Neuronal stem cell (in vitro differentiated cells): ENCODE data around the gene RAF1.

ENCODE experiments used
- DNase-seq: peaks from one replicate; pipeline ENCODE4 v3.0.0-alpha.2; 2013; ENCODE audit warnings: low spot score
- H2AFZ ChIP-seq: one replicate; pipeline ENCODE4 v1.6.1; 2013; ENCODE audit warnings: mild to moderate bottlenecking, low read length, inconsistent platforms
- H2AK5ac ChIP-seq: 2 replicates; pipeline ENCODE4 v1.6.1; 2013; ENCODE audit warnings: low read depth, mild to moderate bottlenecking, inconsistent platforms, low read length, moderate library complexity, mixed read lengths
- H2BK120ac ChIP-seq: 2 replicates; pipeline ENCODE4 v1.6.1; 2013; ENCODE audit warnings: low read depth, mild to moderate bottlenecking, inconsistent platforms, low read length, moderate library complexity, mixed read lengths
- H2BK12ac ChIP-seq: one replicate; pipeline ENCODE4 v1.6.1; 2013; ENCODE audit warnings: low read length, inconsistent platforms
- H2BK15ac ChIP-seq: 2 replicates; pipeline ENCODE4 v1.6.1; 2013; ENCODE audit warnings: mild to moderate bottlenecking, low read length, inconsistent platforms, mixed read lengths
- H2BK5ac ChIP-seq: one replicate; pipeline ENCODE4 v1.6.1; 2013; ENCODE audit warnings: inconsistent platforms, mild to moderate bottlenecking, low read length, moderate library complexity
- H3K14ac ChIP-seq: one replicate; pipeline ENCODE4 v1.6.1; 2013; ENCODE audit warnings: low read length, inconsistent platforms
- H3K18ac ChIP-seq: 2 replicates; pipeline ENCODE4 v1.6.1; 2013; ENCODE audit warnings: low read length, inconsistent platforms
- H3K23ac ChIP-seq: 2 replicates; pipeline ENCODE4 v1.6.1; 2013; ENCODE audit warnings: low read depth, mild to moderate bottlenecking, mixed read lengths, low read length, inconsistent platforms; ENCODE audit not compliant: poor library complexity
- H3K27ac ChIP-seq: replicated peaks from 3 replicates; pipeline ENCODE4 v1.5.1; 2013; ENCODE audit warnings: low read length, inconsistent platforms
- H3K27me3 ChIP-seq, 3 experiments: 2 replicates each; pipeline ENCODE4 v1.6.1; 2013; ENCODE audit warnings: low read length in 3 of 3, mild to moderate bottlenecking in 2 of 3, inconsistent platforms in 1 of 3, low read depth in 1 of 3, mixed read lengths in 1 of 3, moderate library complexity in 1 of 3; ENCODE audit not compliant: control insufficient read depth in 3 of 3, insufficient read depth in 3 of 3
- H3K36me3 ChIP-seq, 2 donors: replicated peaks in 1 of 2; 2 replicates each; pipeline ENCODE4 v1.6.1; 2013; ENCODE audit warnings: low read length in 2 of 2; ENCODE audit not compliant: control insufficient read depth in 2 of 2, insufficient read depth in 2 of 2
- H3K4ac ChIP-seq: 2 replicates; pipeline ENCODE4 v1.6.1; 2013; ENCODE audit warnings: inconsistent platforms, mild to moderate bottlenecking, low read length, moderate library complexity
- H3K4me1 ChIP-seq, 2 donors: 1 replicate in 1 of 2; 2 replicates in 1 of 2; pipeline ENCODE4 v1.6.1; 2013; ENCODE audit warnings: low read length in 2 of 2, low read depth in 1 of 2; ENCODE audit not compliant: control insufficient read depth in 2 of 2, insufficient read depth in 1 of 2
- H3K4me2 ChIP-seq: one replicate; pipeline ENCODE4 v1.6.1; 2013; ENCODE audit warnings: mild to moderate bottlenecking, low read length, inconsistent platforms; ENCODE audit not compliant: insufficient read depth, poor library complexity, severe bottlenecking
- H3K4me3 ChIP-seq, 2 donors: 2 replicates each; pipeline ENCODE4 v1.5.1; 2013; ENCODE audit warnings: low read length in 2 of 2, mild to moderate bottlenecking in 2 of 2, inconsistent platforms in 1 of 2, moderate library complexity in 1 of 2
- H3K79me1 ChIP-seq: one replicate; pipeline ENCODE4 v1.6.1; 2013; ENCODE audit warnings: low read depth, mild to moderate bottlenecking, inconsistent platforms, low read length, moderate library complexity
- H3K9ac ChIP-seq: one replicate; pipeline ENCODE4 v1.6.1; 2013; ENCODE audit warnings: mild to moderate bottlenecking, low read depth, low read length, inconsistent platforms; ENCODE audit not compliant: poor library complexity
- H3K9me3 ChIP-seq, 2 donors: replicated peaks in 1 of 2; 2 replicates each; pipeline versions ENCODE3 to v1.6.1; 2013; ENCODE audit warnings: low read length in 2 of 2, mild to moderate bottlenecking in 2 of 2, inconsistent platforms in 1 of 2, low read depth in 1 of 2, mixed read lengths in 1 of 2, moderate library complexity in 1 of 2; ENCODE audit not compliant: control insufficient read depth in 2 of 2, insufficient read depth in 1 of 2
- H4K8ac ChIP-seq: one replicate; pipeline ENCODE4 v1.6.1; 2013; ENCODE audit warnings: low read depth, mild to moderate bottlenecking, inconsistent platforms, low read length, moderate library complexity
- H4K91ac ChIP-seq: one replicate; pipeline ENCODE4 v1.6.1; 2013; ENCODE audit warnings: low read length, low read depth, mild to moderate bottlenecking, inconsistent platforms; ENCODE audit not compliant: poor library complexity
- WGBS, 2 donors: extraction: QIAGEN DNeasy Blood & Tissue Kit; methylation state at CpG; one replicate each; pipeline ENCODE4 v1.1.7; 2013; ENCODE audit warnings: missing lambda C conversion rate in 2 of 2, mixed read lengths in 1 of 2; ENCODE audit not compliant: insufficient read length in 2 of 2, insufficient replicate concordance in 1 of 2; ENCODE audit errors: extremely low coverage in 2 of 2; 5-methylcytosine and 5-hydroxymethylcytosine counted together

The RAF1 gene

GRCh38 chr3:12588039-12589009 lies 75.6 kb downstream of the RAF1 start:
- H2AFZ ChIP-seq = no peak overlapping the region
- no peak overlapping the region for H2BK120ac ChIP-seq
- H3K4ac ChIP-seq = no peak overlapping the region
- no peak overlapping the region for H3K4me3 ChIP-seq
- H3K79me1 ChIP-seq = no peaks in the 10 kb centered on the region
- H2BK15ac ChIP-seq = no peak overlapping the region
- no peaks in the 10 kb centered on the region for H3K9me3 ChIP-seq
- H3K23ac ChIP-seq = no peak overlapping the region
- H2BK12ac ChIP-seq = no peak overlapping the region
- no peak overlapping the region for H3K27ac ChIP-seq
- H3K27me3 ChIP-seq = no peaks in the 10 kb centered on the region
- H2AK5ac ChIP-seq = no peak overlapping the region
- no peak overlapping the region for H3K9ac ChIP-seq
- H3K4me1 ChIP-seq = no peaks in the 10 kb centered on the region
- H4K8ac ChIP-seq = no peak overlapping the region
- H4K91ac ChIP-seq = no peak overlapping the region
- no peak overlapping the region for H3K14ac ChIP-seq
- no peak overlapping the region for H3K18ac ChIP-seq
- WGBS, 2 donors = no CpG with 5 or more reads among the region's 7 CpGs
- peaks cover 47 to 95% of the 10 kb centered on the region in 2 donors for H3K36me3 ChIP-seq
- H2BK5ac ChIP-seq = no peak overlapping the region
- H3K4me2 ChIP-seq = no peak overlapping the region
- no peak for DNase-seq

GRCh38 chr3:12586403-12586802 lies 77.5 kb downstream of the RAF1 start:
- no peak overlapping the region for H3K4me3 ChIP-seq
- H3K36me3 ChIP-seq = peaks cover 52 to 96% of the 10 kb centered on the region in 2 donors
- H3K9me3 ChIP-seq = no peaks in the 10 kb centered on the region
- H2BK120ac ChIP-seq = no peak overlapping the region
- DNase-seq = no peak
- H3K18ac ChIP-seq = no peak overlapping the region
- no peaks in the 10 kb centered on the region for H3K4me1 ChIP-seq
- H3K27ac ChIP-seq = no peak overlapping the region
- no peak overlapping the region for H3K4ac ChIP-seq
- no peak overlapping the region for H4K8ac ChIP-seq
- 100% methylated on average over 1 of the region's 3 CpGs; no CpG with 5 or more reads in 1 of the 2 donors for WGBS, 2 donors
- H3K23ac ChIP-seq = no peak overlapping the region
- peaks cover under 1% of the 10 kb centered on the region for H3K79me1 ChIP-seq
- H2BK15ac ChIP-seq = no peak overlapping the region
- H3K14ac ChIP-seq = no peak overlapping the region
- H2BK12ac ChIP-seq = no peak overlapping the region
- H4K91ac ChIP-seq = no peak overlapping the region
- H3K27me3 ChIP-seq = no peaks in the 10 kb centered on the region
- no peak overlapping the region for H2AK5ac ChIP-seq
- no peak overlapping the region for H3K4me2 ChIP-seq
- no peak overlapping the region for H3K9ac ChIP-seq
- no peak overlapping the region for H2AFZ ChIP-seq
- H2BK5ac ChIP-seq = no peak overlapping the region

- no peak overlapping the region for H3K4me3 ChIP-seq
These were observed 77.9 kb downstream of the RAF1 start for GRCh38 chr3:12585970-12586369.

GRCh38 chr3:12585181-12585580 lies 78.7 kb downstream of the RAF1 start:
- H4K8ac ChIP-seq = no peak overlapping the region
- no CpG with 5 or more reads among the region's 3 CpGs for WGBS, 2 donors
- peaks cover 49 to 94% of the 10 kb centered on the region in 2 donors for H3K36me3 ChIP-seq
- no peak overlapping the region for H3K9ac ChIP-seq
- peaks cover 2% of the 10 kb centered on the region for H3K79me1 ChIP-seq
- H3K9me3 ChIP-seq = no peaks in the 10 kb centered on the region
- H2AFZ ChIP-seq = no peak overlapping the region
- H2BK120ac ChIP-seq = no peak overlapping the region
- H3K27me3 ChIP-seq = no peaks in the 10 kb centered on the region
- no peaks in the 10 kb centered on the region for H3K4me1 ChIP-seq
- H2BK15ac ChIP-seq = no peak overlapping the region
- H2AK5ac ChIP-seq = no peak overlapping the region
- H4K91ac ChIP-seq = no peak overlapping the region
- no peak overlapping the region for H3K14ac ChIP-seq
- no peak overlapping the region for H3K4me2 ChIP-seq
- H2BK5ac ChIP-seq = no peak overlapping the region
- H3K4me3 ChIP-seq = no peak overlapping the region
- H3K4ac ChIP-seq = no peak overlapping the region
- H3K23ac ChIP-seq = no peak overlapping the region
- no peak for DNase-seq
- H2BK12ac ChIP-seq = no peak overlapping the region
- H3K18ac ChIP-seq = no peak overlapping the region
- no peak overlapping the region for H3K27ac ChIP-seq

More at GRCh38 chr3:12585970-12586369, 77.9 kb downstream of the RAF1 start:
- Histone ChIP-seq H3K4me1 (no peaks in the 10 kb centered on the region), H2BK15ac (no peak overlapping the region), H4K8ac (no peak overlapping the region), H3K9ac (no peak overlapping the region), H3K27ac (no peak overlapping the region), H3K9me3 (no peaks in the 10 kb centered on the region), H2BK5ac (no peak overlapping the region), H3K36me3 (peaks cover 53 to 96% of the 10 kb centered on the region in 2 donors), H3K18ac (no peak overlapping the region), H2AFZ (no peak overlapping the region), H3K27me3 (no peaks in the 10 kb centered on the region), H3K14ac (no peak overlapping the region), H2BK12ac (no peak overlapping the region), H3K23ac (no peak overlapping the region), H3K4ac (no peak overlapping the region), H2BK120ac (no peak overlapping the region), H3K4me2 (no peak overlapping the region), H4K91ac (no peak overlapping the region), H3K79me1 (peaks cover 2% of the 10 kb centered on the region), H2AK5ac (no peak overlapping the region)
- no peak for DNase-seq
- WGBS, 2 donors = no CpG with 5 or more reads among the region's 5 CpGs
